Astrocyte (in vitro differentiated cells and primary cell): Measurements from ENCODE around the gene CFAP119. TPM values are rescaled to one million over a fixed set of nuclear protein-coding genes. Genes with fewer than 3 reads are reported as not detected.

Experiments
- DNase-seq: peaks from one replicate; pipeline ENCODE4 v3.0.0-alpha.2; 2010; ENCODE audit warnings: low read depth
- FAIRE-seq: peaks from 2 replicates; lab custom pipeline; 2011; peaks lifted over from hg19 to GRCh38; lab: Jason Lieb, UNC
- H2AFZ ChIP-seq: 2 replicates; pipeline ENCODE4 v1.6.0; 2012; ENCODE audit warnings: low read depth, low read length, inconsistent platforms
- H3K27ac ChIP-seq: 2 replicates; pipeline ENCODE4 v1.5.1; 2011; ENCODE audit warnings: low read depth, low read length, inconsistent platforms
- H3K27me3 ChIP-seq: 2 replicates; pipeline ENCODE4 v1.6.0; 2011; ENCODE audit warnings: low read length, inconsistent platforms; ENCODE audit not compliant: insufficient read depth
- H3K36me3 ChIP-seq: 2 replicates; pipeline ENCODE4 v1.5.1; 2011; ENCODE audit warnings: low read length, inconsistent platforms; ENCODE audit not compliant: insufficient read depth
- H3K4me1 ChIP-seq: 2 replicates; pipeline ENCODE4 v1.5.1; 2011; ENCODE audit warnings: low read length, inconsistent platforms; ENCODE audit not compliant: insufficient read depth
- H3K4me2 ChIP-seq: 2 replicates; pipeline ENCODE4 v1.6.0; 2012; ENCODE audit warnings: low read length, inconsistent platforms
- H3K4me3 ChIP-seq: 2 replicates; pipeline ENCODE4 v1.5.1; 2011; ENCODE audit warnings: low read depth, mild to moderate bottlenecking, low read length, inconsistent platforms; ENCODE audit not compliant: insufficient read depth
- H3K79me2 ChIP-seq: 2 replicates; pipeline ENCODE4 v1.6.0; 2012; ENCODE audit warnings: mild to moderate bottlenecking, low read length, inconsistent platforms; ENCODE audit not compliant: insufficient read depth
- H3K9ac ChIP-seq: 2 replicates; pipeline ENCODE4 v1.6.0; 2012; ENCODE audit warnings: mild to moderate bottlenecking, low read length, inconsistent platforms
- H3K9me3 ChIP-seq: 2 replicates; pipeline ENCODE4 v1.5.1; 2012; ENCODE audit warnings: low read depth, mild to moderate bottlenecking, low read length, inconsistent platforms; ENCODE audit not compliant: insufficient read depth
- H4K20me1 ChIP-seq: 2 replicates; pipeline ENCODE4 v1.6.0; 2012; ENCODE audit warnings: low read length, inconsistent platforms; ENCODE audit not compliant: insufficient read depth
- H3K27ac Mint-ChIP-seq: one replicate; pipeline ENCODE4 v1.8.0; 2021; ENCODE audit warnings: mild to moderate bottlenecking, mixed read lengths; ENCODE audit not compliant: unreplicated experiment
- H3K27me3 Mint-ChIP-seq: one replicate; pipeline ENCODE4 v1.8.0; 2021; ENCODE audit warnings: low read depth, mixed read lengths; ENCODE audit not compliant: unreplicated experiment
- H3K36me3 Mint-ChIP-seq: one replicate; pipeline ENCODE4 v1.8.0; 2021; ENCODE audit warnings: low read depth, mixed read lengths; ENCODE audit not compliant: unreplicated experiment
- H3K4me1 Mint-ChIP-seq: one replicate; pipeline ENCODE4 v1.8.0; 2021; ENCODE audit warnings: low read depth, mixed read lengths; ENCODE audit not compliant: unreplicated experiment
- H3K4me3 Mint-ChIP-seq: one replicate; pipeline ENCODE4 v1.8.0; 2021; ENCODE audit warnings: mild to moderate bottlenecking, moderate library complexity, mixed read lengths; ENCODE audit not compliant: unreplicated experiment
- H3K9me3 Mint-ChIP-seq: one replicate; pipeline ENCODE4 v1.8.0; 2021; ENCODE audit warnings: mild to moderate bottlenecking, mixed read lengths; ENCODE audit not compliant: unreplicated experiment
- EZH2 ChIP-seq: IDR thresholded peaks from 2 replicates; pipeline ENCODE4 v1.6.1; 2012; ENCODE audit warnings: mild to moderate bottlenecking, low read length, inconsistent platforms; ENCODE audit not compliant: insufficient read depth
- total RNA-seq: library from RNA; stranded (reverse); gene quantifications from 2 replicates; pipeline ENCODE4 v1.2.1, GENCODE V29; 2021
- TF ChIP-seq, protein P1 (sequence below): IDR thresholded peaks from 2 replicates; pipeline ENCODE4 v1.5.1; 2011; ENCODE audit warnings: low read depth, mild to moderate bottlenecking, inconsistent platforms, low read length, moderate library complexity; ENCODE audit not compliant: insufficient read depth

CFAP119 gene
- total RNA-seq, 1 donor from 2014 or later, result 4.0 TPM

- Histone ChIP-seq H3K36me3 (peaks cover 59% of the 10 kb centered on the region), H3K27ac (no peak overlapping the region), H3K4me2 (no peak overlapping the region), H3K9ac (no peak overlapping the region), H4K20me1 (peaks cover 68% of the 10 kb centered on the region), H3K4me3 (no peak overlapping the region), H3K9me3 (no peaks in the 10 kb centered on the region), H3K27me3 (no peaks in the 10 kb centered on the region), H2AFZ (no peak overlapping the region), H3K4me1 (peaks cover 6% of the 10 kb centered on the region), H3K79me2 (peaks cover 43% of the 10 kb centered on the region)
- H3K4me1 Mint-ChIP-seq, result peaks cover 13% of the 10 kb centered on the region
- FAIRE-seq (no peak), DNase-seq (no peak)
- no peak overlapping the region for H3K27ac Mint-ChIP-seq
- TF ChIP-seq, protein P1, sequence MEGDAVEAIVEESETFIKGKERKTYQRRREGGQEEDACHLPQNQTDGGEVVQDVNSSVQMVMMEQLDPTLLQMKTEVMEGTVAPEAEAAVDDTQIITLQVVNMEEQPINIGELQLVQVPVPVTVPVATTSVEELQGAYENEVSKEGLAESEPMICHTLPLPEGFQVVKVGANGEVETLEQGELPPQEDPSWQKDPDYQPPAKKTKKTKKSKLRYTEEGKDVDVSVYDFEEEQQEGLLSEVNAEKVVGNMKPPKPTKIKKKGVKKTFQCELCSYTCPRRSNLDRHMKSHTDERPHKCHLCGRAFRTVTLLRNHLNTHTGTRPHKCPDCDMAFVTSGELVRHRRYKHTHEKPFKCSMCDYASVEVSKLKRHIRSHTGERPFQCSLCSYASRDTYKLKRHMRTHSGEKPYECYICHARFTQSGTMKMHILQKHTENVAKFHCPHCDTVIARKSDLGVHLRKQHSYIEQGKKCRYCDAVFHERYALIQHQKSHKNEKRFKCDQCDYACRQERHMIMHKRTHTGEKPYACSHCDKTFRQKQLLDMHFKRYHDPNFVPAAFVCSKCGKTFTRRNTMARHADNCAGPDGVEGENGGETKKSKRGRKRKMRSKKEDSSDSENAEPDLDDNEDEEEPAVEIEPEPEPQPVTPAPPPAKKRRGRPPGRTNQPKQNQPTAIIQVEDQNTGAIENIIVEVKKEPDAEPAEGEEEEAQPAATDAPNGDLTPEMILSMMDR, result no peak
- TF ChIP-seq EZH2, result no peak
- H3K27me3 Mint-ChIP-seq, result no peaks in the 10 kb centered on the region
- H3K36me3 Mint-ChIP-seq, result peaks cover 15% of the 10 kb centered on the region
- H3K4me3 Mint-ChIP-seq, result no peak overlapping the region
- H3K9me3 Mint-ChIP-seq, result no peaks in the 10 kb centered on the region
Measured at GRCh38 chr16:30766206-30766932, 4.5 kb upstream of the CFAP119 start.

DNA sequence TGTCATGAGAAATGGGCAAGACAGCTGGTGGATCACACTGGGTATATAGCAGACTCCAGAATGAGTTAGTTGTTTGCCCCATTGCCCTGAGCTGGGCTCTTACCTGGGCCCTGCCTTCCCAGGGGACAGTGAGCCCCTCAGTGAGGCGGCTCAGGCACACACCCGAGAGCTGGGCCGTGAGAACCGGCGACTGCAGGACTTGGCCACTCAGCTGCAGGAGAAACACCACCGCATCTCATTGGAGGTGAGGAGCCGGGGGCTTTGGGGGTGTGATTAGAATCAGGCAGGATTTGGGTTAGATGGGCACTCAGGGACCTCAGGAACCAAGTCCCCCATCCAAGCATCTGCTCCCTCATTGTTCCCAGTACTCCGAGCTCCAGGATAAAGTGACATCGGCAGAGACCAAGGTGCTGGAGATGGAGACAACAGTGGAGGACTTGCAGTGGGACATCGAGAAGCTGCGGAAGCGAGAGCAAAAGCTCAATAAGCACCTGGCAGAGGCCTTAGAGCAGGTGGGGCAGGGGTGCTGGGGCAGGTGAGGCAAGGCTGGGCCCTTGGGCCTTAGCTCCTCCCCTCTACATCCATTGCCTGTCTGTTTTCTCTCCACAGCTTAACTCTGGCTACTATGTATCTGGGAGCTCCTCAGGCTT lies 3.1 kb upstream of the CFAP119 start:
- H3K9me3 Mint-ChIP-seq, result no peaks in the 10 kb centered on the region
- no peaks in the 10 kb centered on the region for H3K27me3 Mint-ChIP-seq
- Histone ChIP-seq H3K4me1 (peaks cover 12% of the 10 kb centered on the region), H2AFZ (no peak overlapping the region), H3K27ac (no peak overlapping the region), H4K20me1 (peaks cover 64% of the 10 kb centered on the region), H3K9me3 (no peaks in the 10 kb centered on the region), H3K79me2 (peaks cover 43% of the 10 kb centered on the region), H3K4me3 (no peak overlapping the region), H3K27me3 (no peaks in the 10 kb centered on the region), H3K4me2 (no peak overlapping the region), H3K36me3 (peaks cover 52% of the 10 kb centered on the region), H3K9ac (no peak overlapping the region)
- peaks cover 10% of the 10 kb centered on the region for H3K4me1 Mint-ChIP-seq
- no peak overlapping the region for H3K27ac Mint-ChIP-seq
- DNase-seq, result no peak
- H3K4me3 Mint-ChIP-seq, result no peak overlapping the region
- peaks cover 12% of the 10 kb centered on the region for H3K36me3 Mint-ChIP-seq
- TF ChIP-seq, protein P1, result no peak
- TF ChIP-seq EZH2, result no peak
- FAIRE-seq, result no peak
